Limb (tissue), 2 donors: ENCODE data around the gene DNMT1.

Experiments used
- DNase-seq, 2 donors: peaks; one replicate each; pipeline ENCODE4 v3.0.0-alpha.2; 2016; ENCODE audit errors: extremely low spot score in 2 of 2

Gene DNMT1

DNA sequence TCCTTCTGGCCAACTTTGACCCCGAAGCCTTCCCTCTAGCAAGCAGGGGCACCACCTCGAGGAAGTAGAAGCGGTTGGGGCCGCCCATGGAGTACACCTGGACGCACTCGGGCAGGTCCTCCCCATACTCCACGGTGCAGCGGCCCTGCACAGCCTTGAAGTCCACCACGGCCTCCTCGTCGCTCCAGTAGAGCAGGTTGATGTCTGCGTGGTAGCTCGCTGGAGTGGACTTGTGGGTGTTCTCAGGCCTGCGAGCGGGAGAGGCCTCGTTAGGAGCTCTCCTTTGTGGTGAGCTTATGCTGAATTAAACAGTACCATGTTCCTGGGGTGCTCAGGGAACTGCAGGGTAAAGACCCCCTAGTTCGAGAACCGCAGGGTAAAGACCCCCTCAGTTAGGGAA lies 52.8 kb downstream of the DNMT1 start:
- DNase-seq: no peak

DNA sequence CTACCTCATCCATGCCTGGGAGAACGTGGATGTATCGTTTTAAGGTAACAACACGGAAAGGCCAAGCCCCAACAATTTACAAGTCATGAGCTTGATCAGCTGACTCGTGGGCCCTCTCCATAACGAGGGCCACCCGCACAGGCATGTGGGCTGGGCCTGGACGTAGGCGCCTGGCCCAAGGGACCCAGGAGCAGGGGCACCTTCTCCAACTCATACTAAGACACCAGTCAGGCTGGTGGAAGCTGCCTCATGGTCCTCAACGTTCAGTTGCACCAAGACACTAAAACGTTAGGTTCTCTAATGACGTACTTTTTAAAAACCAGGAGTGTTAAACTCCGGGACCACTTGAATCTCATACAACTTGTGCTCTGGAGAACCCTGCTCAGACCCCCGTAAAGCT lies 53.3 kb downstream of the DNMT1 start:
- DNase-seq: no peak

GRCh38 chr19:10139952-10140351 lies 54.8 kb downstream of the DNMT1 start:
- DNase-seq: no peak

- no peak for DNase-seq
Observed at GRCh38 chr19:10138879-10139795, 55.6 kb downstream of the DNMT1 start.

DNA sequence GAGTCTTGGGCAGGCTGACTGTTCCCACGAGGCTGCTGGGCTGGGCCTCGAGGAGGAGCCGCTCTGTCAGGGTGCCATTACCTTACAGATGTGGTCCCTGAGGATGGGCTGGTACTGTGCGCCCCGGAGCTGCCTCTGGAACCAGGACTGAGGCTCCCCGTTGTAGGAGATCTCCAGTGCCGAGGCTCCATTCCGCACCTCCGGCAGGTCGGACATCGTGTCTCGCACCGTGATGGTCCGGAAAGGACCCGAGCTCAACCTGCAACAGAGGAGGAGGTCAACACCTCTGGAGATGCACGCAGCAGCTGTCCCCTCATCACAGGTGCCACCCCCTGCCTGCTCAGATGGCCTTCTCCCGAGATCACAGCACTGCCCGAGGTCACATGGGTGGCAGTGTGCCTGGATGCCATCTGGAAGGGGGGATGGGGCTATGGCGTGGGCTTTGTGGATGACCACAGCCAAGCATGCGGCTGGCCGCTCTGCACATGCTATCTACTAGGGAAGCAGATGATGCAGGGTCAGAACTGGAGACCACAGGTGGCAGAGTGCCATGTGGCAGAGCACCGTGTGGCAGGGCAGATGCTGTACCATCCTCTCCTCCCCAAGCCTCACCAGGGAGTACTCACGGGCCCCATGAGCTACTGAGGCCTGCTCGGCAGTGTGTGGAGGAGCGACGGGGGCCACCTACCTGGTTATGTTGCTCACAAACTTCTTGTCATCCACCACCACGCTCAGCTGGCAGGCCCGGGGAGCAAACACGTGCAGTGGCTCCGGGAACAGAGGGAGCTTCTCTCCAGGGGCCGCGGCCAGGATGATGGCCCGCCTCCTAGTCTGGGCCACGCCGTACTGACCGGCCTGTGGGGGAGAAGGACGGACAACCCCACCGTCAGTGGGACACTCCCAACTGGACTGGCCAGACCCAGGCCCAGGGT lies 56.7 kb downstream of the DNMT1 start:
- no peak for DNase-seq

DNA sequence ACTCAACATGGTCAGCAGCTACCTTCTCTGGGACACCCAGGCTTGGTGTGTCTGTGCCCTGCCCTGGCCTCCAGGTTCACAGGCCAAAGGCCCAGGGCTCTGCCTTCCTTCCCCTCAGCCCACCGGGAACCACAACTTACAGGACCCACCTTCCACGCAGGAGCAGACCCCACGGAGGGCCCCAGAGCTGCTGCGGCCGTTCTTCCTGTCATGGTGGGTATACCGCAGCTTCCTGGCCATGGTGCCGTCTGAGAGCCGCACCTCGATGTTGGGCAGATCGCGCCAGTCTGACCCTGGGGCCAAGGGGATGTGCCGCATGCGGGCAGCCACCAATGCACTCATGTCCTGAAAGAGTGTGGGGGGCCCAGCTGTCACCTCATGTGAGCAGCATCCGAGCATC lies 57.8 kb downstream of the DNMT1 start:
- no peak for DNase-seq

DNA sequence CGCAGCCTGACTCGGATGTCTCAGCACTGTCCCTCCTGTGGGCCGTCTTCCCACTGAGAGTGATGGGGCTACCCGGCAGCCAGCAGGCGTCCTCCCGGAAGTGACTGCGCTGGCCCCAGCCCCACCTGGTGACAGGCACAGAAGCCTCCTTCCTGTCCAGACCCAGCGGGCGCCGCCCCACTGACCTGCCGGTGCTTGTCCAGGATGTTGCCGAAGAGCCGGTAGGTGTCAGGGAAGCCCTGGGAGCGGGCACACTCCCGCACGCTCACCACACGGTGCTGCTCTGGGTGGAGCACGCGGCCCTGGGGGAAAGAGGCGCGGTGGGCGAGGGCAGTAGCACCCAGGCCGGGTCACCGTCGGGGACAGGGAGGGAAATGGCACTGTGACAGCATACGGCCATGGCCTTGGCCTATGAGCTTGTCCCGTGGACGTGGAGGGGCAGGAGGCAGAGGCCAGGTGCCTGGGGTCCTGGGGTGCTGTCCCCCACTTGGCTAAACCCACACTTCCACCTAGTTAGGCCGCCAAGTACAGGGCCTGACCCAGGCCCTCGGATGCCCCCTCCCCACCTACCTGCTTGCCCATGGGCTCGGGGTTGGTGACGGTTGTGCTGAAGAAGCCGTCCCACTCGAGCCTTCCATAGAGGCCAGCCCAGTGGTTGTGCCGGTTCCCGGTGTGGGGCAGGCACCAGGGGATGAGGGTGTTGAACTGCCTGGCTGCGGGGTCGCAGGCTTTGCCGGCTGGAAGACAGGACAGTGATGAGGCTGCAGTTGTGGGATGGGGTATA lies 59.0 kb downstream of the DNMT1 start:
- no peak for DNase-seq

- no peak for DNase-seq
Observed at GRCh38 chr19:10134040-10134439, 60.7 kb downstream of the DNMT1 start.

DNA sequence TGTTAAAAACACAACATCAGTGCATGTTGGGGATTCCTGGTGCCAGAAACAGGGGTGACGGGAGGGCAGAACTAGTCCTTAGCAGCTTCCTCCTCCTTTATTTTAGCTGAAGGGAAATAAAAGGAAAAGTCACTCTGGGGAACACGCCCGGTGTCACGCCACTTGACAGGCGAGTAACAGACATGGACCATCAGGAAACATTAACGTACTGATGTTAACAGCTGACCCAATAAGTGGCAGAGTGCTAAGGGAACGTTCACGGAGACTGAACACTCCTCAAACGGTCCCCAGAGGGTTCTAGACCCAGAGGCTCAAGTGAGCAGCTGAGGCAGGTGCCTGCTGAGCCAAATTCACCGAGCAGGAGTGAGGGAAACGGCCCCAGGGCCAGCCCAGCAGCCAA lies 61.2 kb downstream of the DNMT1 start:
- DNase-seq: no peak

GRCh38 chr19:10132905-10133304 lies 61.8 kb downstream of the DNMT1 start:
- DNase-seq: no peak

GRCh38 chr19:10126213-10126639 lies 68.5 kb downstream of the DNMT1 start:
- no peak for DNase-seq

DNA sequence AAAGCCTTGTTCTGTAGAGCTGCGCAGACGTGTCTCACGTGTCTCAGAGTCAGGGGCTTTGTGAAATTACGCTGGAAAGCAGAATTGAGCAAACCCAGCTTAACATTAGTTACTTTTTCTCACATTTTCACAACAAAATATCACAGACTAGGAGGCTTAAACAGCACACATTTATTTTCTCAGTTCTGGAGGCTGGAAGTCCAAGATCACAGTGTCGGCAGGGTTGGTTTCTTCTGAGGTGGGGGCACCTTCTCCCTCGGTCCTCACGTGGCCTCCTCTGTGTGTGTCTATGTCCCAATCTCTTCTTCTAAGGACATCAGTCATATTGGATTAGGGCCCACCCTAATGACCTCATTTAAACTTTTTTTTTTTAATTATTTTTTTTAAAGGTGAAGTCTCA lies 70.3 kb downstream of the DNMT1 start:
- no peak for DNase-seq

- DNase-seq: no peak
Observed at GRCh38 chr19:10122045-10122444, 72.7 kb downstream of the DNMT1 start.

GRCh38 chr19:10120538-10121189 lies 74.1 kb downstream of the DNMT1 start:
- no peak for DNase-seq

GRCh38 chr19:10118960-10119359 lies 75.8 kb downstream of the DNMT1 start:
- no peak for DNase-seq

DNA sequence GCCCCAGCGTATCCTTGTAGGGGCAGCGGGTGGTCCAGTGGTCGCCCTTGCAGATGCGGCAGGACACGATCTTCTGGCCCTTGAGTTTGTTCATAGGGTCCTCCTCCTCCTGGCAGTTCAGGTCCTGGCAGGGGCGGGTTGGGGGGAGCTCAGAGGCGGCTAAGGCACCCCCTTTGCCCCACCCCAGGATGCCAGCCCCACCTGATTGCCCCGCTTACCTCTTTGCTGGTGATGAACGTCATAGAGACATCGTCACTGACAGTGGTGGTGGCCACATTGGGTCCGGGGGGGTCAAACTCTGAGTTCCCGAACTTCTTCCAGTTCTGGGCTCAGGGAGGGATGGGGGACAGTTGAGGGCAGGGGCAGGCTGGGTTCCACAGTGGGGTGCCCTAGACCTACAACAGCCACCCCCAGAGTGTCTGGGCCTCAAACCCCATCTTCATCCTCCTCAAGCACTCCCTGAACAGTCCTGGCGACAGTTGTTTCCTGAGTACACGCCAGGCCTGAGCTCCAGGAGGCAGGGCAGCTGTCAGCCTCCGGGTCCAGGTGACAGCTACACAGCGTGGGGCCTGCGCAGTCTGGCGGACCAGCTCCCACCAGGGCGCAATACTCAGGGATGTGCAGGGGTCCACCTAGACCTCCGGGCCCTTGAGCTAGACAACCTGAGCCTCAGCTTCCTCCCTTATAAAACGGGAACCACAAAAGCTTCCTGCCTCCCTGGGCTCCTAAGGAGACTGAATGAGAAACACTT lies 77.7 kb downstream of the DNMT1 start:
- no peak for DNase-seq

DNA sequence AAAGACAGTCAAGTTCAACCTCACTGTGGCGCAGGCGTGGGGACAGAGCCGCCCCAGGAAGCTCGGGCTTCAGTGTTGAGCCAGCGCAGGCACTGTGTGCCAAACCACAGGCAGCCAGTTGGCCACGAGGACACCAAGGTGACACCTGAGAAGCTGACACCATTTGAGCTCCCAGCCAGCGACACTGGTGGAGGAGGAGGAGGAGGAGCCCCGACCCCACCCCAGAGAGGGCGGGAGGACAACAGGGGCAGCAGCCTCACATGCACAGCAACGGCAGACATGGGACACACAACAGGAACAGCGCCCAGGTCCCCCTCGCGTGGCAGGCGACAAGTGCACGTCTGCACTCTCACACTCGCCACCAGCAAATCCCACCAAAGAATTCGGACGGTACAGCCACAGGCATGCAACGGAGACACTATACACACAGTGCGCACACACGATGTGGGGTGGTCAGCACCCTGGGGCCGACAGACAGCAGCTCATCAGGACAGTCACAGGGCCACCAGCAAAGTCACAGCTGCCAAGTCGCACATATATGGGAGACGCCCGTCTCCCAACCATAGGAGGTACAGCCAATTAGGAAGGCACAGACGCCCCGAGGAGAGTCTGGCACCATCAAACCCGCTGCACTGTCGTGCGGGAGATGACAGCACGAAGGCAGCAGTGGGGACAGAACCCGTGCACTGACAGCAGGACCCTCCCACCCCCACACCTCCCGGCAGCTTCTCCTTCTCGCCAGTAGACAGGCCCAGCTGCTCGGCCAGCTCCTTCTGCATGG lies 78.5 kb downstream of the DNMT1 start:
- no peak for DNase-seq

- DNase-seq: no peak
Observed at GRCh38 chr19:10115392-10116084, 79.2 kb downstream of the DNMT1 start.
